ENCODE data around the gene BLOC1S5.

DNA sequence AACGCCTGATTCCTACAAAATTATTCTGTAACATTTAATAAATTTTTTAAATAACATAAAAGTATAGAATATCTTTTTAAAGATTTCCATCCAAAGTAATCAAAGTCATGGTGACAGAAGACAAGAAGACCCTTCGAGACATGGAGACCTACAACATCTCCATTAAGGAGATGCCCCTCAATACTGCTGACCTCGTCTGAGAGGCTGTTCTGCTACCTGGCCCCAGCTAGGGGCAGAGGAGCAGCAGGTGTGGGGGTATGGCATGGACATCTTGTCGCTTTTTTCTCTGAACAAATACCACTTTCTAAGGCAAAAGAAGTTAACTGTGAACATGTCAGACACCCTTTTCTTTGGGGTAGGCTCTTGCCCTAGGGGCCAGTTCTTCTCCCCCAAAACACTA is 44.1 kb downstream of the BLOC1S5 start:
- TF ChIP-seq, protein P1, sequence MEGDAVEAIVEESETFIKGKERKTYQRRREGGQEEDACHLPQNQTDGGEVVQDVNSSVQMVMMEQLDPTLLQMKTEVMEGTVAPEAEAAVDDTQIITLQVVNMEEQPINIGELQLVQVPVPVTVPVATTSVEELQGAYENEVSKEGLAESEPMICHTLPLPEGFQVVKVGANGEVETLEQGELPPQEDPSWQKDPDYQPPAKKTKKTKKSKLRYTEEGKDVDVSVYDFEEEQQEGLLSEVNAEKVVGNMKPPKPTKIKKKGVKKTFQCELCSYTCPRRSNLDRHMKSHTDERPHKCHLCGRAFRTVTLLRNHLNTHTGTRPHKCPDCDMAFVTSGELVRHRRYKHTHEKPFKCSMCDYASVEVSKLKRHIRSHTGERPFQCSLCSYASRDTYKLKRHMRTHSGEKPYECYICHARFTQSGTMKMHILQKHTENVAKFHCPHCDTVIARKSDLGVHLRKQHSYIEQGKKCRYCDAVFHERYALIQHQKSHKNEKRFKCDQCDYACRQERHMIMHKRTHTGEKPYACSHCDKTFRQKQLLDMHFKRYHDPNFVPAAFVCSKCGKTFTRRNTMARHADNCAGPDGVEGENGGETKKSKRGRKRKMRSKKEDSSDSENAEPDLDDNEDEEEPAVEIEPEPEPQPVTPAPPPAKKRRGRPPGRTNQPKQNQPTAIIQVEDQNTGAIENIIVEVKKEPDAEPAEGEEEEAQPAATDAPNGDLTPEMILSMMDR (IDR thresholded peaks at IDR 0.05): no peak
- TF ChIP-seq POLR2A (IDR thresholded peaks at IDR 0.05): no peak

All from testis (tissue), 2 donors.